ENCODE data around the gene PTPA. TPM values are rescaled to one million over a fixed set of nuclear protein-coding genes. Genes with fewer than 3 reads are reported as not detected.

The PTPA gene
- total RNA-seq, 1 donor from 2014 or later, result 143 TPM

DNA sequence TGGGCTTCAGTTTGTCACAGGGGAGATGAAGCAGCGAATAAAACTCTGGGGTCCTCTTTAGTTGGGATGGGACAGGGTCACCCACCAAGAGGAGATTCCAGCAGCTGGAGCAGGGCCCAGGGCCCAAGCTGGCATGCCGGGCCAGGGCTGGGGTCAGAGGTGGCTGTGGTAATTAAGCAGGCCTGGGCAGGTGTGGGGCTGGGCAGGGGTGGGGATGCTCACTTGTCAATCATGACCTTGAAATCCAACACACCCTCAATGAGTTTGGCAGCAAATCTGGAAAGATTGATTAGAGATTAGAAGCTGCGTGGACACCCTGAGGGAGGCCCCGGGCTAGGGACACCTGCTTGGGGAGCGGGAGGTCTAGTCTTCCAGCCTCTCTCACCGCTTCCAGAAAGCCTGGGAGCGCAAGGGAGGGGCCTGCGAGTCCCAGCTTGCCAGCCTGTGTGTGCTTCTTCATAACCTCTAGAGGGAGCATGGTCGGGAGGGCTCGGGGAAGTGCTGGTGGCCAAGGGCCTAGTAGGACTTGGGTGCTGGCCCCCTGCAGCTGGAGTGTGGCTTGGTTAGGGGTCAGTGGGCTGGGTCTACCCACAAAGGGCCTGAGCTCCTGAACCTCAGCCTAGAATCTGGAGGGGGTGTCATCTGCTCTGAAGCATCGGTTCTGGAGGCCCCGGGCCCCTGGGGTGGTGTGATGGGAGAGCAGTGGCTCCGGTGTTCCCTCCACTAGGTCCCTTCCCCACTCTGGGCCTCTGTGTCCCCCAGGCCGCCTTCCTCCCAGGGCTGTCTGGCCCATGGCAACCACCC lies 8.2 kb upstream of the PTPA start:
- TF ChIP-seq, protein P1, sequence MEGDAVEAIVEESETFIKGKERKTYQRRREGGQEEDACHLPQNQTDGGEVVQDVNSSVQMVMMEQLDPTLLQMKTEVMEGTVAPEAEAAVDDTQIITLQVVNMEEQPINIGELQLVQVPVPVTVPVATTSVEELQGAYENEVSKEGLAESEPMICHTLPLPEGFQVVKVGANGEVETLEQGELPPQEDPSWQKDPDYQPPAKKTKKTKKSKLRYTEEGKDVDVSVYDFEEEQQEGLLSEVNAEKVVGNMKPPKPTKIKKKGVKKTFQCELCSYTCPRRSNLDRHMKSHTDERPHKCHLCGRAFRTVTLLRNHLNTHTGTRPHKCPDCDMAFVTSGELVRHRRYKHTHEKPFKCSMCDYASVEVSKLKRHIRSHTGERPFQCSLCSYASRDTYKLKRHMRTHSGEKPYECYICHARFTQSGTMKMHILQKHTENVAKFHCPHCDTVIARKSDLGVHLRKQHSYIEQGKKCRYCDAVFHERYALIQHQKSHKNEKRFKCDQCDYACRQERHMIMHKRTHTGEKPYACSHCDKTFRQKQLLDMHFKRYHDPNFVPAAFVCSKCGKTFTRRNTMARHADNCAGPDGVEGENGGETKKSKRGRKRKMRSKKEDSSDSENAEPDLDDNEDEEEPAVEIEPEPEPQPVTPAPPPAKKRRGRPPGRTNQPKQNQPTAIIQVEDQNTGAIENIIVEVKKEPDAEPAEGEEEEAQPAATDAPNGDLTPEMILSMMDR (IDR thresholded peaks at IDR 0.05), result peak; percentile 75
- peaks cover 15% of the 10 kb centered on the region for H3K36me3 Mint-ChIP-seq (ENCODE audit: low read depth)
- no peak for DNase-seq (ENCODE audit: low spot score)

DNA sequence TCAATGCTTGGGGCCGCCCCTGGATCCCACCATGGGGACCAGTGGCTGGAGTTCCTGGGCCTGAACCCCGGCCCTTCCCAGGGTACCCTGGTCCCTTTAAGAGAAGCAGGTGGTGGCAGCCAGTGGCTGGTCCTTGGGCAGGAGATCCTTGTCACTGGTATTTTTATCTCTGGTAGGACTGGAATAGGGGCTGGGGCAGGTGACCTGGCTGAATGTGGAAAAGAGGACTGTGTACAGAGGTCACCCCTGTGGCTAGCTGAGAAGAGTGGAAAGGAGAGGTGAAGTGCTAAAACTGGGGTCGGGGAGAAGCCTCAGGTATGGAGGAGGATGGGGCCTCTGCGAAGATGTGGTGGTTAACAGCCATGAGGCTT lies 7.6 kb upstream of the PTPA start:
- Mint-ChIP-seq H3K4me3 (ENCODE audit: unreplicated experiment) (no peak overlapping the region), H3K4me1 (ENCODE audit: low read depth) (peaks cover under 1% of the 10 kb centered on the region), H3K36me3 (ENCODE audit: low read depth) (peaks cover 13% of the 10 kb centered on the region), H3K27me3 (ENCODE audit: low read depth) (no peaks in the 10 kb centered on the region), H3K27ac (ENCODE audit: unreplicated experiment) (no peak overlapping the region), H3K9me3 (ENCODE audit: low read depth) (no peaks in the 10 kb centered on the region)
- no peak for DNase-seq (ENCODE audit: low spot score)
- TF ChIP-seq, protein P1 (IDR thresholded peaks at IDR 0.05), result no peak

More for the DNA sequence above, 8.2 kb upstream of the PTPA start:
- no peaks in the 10 kb centered on the region for H3K9me3 Mint-ChIP-seq (ENCODE audit: low read depth)
- no peaks in the 10 kb centered on the region for H3K4me1 Mint-ChIP-seq (ENCODE audit: low read depth)
- no peak overlapping the region for H3K27ac Mint-ChIP-seq (ENCODE audit: unreplicated experiment)
- no peaks in the 10 kb centered on the region for H3K27me3 Mint-ChIP-seq (ENCODE audit: low read depth)
- H3K4me3 Mint-ChIP-seq (ENCODE audit: unreplicated experiment), result no peak overlapping the region

DNA sequence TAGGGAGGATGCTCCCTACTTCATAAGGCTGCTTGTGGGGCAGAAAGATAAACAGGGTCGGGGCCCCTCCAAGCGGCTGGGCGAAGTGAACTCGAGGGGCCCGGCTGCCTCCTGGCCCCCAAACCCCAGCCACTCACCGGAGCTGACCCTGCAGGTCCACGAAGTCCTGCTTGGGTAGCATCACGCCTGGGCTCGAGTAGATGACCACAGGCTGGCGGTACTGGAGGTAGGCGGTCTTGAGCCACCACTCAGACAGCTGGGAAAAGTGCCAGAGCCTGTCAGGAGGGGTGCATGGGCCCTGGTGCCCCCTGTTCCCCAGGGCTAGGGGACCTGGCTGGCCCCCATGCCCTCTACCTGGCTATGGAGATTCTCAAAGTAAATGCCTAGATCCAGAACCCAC lies 7.2 kb upstream of the PTPA start:
- H3K4me3 Mint-ChIP-seq (ENCODE audit: unreplicated experiment), result no peak overlapping the region
- H3K9me3 Mint-ChIP-seq (ENCODE audit: low read depth), result no peaks in the 10 kb centered on the region
- TF ChIP-seq, protein P1 (IDR thresholded peaks at IDR 0.05), result no peak
- H3K4me1 Mint-ChIP-seq (ENCODE audit: low read depth), result peaks cover 5% of the 10 kb centered on the region
- no peak for DNase-seq (ENCODE audit: low spot score)
- H3K27ac Mint-ChIP-seq (ENCODE audit: unreplicated experiment), result no peak overlapping the region
- H3K36me3 Mint-ChIP-seq (ENCODE audit: low read depth), result peaks cover 13% of the 10 kb centered on the region
- no peaks in the 10 kb centered on the region for H3K27me3 Mint-ChIP-seq (ENCODE audit: low read depth)

DNA sequence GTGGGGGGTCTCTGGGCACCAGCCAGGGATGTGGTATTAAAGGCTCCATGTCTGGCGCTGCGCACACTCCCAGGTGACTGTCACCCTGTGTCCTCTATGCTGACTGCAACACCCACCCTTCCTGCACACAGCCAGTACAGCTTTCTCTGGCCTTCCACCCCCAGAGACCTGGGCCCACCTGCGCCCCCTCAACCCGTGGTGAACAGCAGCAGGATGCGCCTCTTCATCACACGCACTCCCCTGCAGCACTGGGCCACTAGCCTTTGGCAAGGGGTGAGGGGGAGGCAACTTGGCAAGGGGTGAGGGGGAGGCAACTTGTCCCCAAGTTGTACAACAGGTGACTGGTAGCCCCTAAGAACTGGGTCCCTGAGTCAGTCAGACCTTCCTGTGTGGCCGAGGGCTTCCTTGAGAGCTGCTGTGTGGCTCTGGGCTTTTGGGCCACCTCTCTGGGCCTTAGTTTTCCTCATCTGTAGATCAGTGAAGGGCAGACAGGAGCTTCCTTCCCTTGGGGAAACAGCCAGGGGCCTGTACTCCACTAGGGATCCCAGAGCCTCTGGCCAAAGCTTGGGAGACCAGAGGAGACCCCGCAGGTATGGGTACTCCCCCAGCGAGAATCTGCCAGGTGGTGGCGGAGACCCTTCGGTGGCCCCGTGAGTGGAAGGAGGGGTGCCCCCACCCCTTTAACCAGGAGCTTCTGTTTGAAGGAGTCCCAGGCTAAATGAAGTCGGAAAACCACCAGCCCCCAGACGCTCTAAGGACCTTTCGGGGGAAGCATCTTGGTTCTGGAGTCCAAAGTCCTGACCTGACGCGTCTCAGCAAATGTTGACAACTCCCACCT lies 5.1 kb upstream of the PTPA start:
- Mint-ChIP-seq H3K27me3 (ENCODE audit: low read depth) (no peaks in the 10 kb centered on the region), H3K4me3 (ENCODE audit: unreplicated experiment) (no peak overlapping the region), H3K9me3 (ENCODE audit: low read depth) (no peaks in the 10 kb centered on the region), H3K4me1 (ENCODE audit: low read depth) (peaks cover 15% of the 10 kb centered on the region), H3K36me3 (ENCODE audit: low read depth) (peaks cover 13% of the 10 kb centered on the region), H3K27ac (ENCODE audit: unreplicated experiment) (no peak overlapping the region)
- TF ChIP-seq, protein P1 (IDR thresholded peaks at IDR 0.05), result no peak
- DNase-seq (ENCODE audit: low spot score), result no peak

DNA sequence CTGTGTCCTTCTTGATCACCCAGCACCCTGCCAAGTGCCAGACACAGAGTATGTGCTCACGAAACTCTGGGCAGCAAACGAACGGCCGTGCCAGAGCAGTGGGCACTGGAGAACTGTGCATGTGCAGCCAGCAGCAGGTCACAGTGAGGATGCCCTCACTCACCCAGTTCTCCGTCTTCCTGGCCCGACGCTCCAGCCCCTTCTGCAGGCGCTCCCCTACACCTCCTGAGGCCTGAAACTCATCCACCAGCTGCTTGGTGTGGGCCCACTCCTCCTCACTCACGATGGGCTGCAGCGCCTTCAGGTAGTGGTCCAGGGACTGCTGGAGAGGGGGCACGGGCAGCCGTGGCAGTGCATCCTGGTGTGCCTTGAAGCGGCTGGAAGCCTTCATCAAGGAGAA lies 3.6 kb upstream of the PTPA start:
- H3K27ac Mint-ChIP-seq (ENCODE audit: unreplicated experiment), result no peak overlapping the region
- no peaks in the 10 kb centered on the region for H3K27me3 Mint-ChIP-seq (ENCODE audit: low read depth)
- H3K4me1 Mint-ChIP-seq (ENCODE audit: low read depth), result peaks cover 22% of the 10 kb centered on the region
- peaks cover 11% of the 10 kb centered on the region for H3K36me3 Mint-ChIP-seq (ENCODE audit: low read depth)
- no peak for DNase-seq (ENCODE audit: low spot score)
- H3K4me3 Mint-ChIP-seq (ENCODE audit: unreplicated experiment), result no peak overlapping the region
- TF ChIP-seq, protein P1 (IDR thresholded peaks at IDR 0.05), result no peak
- no peaks in the 10 kb centered on the region for H3K9me3 Mint-ChIP-seq (ENCODE audit: low read depth)

All from chondrocyte (in vitro differentiated cells).